ENCODE data around the gene CBFA2T3.

DNA sequence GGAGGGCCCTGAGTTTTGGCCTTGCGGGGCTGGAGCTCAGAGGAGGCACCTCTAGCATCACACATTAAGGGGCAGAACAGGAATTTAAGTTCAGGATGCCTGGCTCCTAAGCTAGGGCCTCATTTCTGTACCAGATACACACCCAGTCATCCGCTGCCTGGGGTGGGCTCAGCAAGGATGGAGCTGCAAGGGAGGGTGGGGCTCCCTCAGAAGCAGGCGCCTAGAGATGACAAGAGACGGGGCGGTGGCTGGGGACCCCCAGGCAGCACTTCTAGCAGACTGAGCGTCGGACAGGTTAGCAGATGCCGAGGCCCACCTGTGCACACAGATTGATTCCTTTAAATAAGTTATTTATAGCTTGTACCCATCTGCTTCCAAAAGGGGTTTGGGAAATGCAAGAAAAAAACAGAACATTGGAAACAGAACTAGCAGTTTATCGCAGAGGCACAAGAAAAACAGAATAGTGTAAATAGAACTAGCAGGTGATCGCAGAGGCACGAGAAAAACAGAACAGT, 47.6 kb upstream of the CBFA2T3 start:
- TF ChIP-seq, protein P1, sequence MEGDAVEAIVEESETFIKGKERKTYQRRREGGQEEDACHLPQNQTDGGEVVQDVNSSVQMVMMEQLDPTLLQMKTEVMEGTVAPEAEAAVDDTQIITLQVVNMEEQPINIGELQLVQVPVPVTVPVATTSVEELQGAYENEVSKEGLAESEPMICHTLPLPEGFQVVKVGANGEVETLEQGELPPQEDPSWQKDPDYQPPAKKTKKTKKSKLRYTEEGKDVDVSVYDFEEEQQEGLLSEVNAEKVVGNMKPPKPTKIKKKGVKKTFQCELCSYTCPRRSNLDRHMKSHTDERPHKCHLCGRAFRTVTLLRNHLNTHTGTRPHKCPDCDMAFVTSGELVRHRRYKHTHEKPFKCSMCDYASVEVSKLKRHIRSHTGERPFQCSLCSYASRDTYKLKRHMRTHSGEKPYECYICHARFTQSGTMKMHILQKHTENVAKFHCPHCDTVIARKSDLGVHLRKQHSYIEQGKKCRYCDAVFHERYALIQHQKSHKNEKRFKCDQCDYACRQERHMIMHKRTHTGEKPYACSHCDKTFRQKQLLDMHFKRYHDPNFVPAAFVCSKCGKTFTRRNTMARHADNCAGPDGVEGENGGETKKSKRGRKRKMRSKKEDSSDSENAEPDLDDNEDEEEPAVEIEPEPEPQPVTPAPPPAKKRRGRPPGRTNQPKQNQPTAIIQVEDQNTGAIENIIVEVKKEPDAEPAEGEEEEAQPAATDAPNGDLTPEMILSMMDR (IDR thresholded peaks at IDR 0.05; ENCODE audit: borderline replicate concordance, extremely low read depth, low read length, poor library complexity, severe bottlenecking) = no peak
- TF ChIP-seq EZH2 (IDR thresholded peaks at IDR 0.05; ENCODE audit: borderline replicate concordance, low read depth, low read length, severe bottlenecking) = no peak

All from DND-41 (cell line).